Neural progenitor cell (in vitro differentiated cells): Measurements from ENCODE around the gene OTOS. TPM values are rescaled to one million over a fixed set of nuclear protein-coding genes. Genes with fewer than 3 reads are reported as not detected.

ENCODE experiments used
- DNase-seq: peaks from one replicate; pipeline ENCODE4 v3.0.0-alpha.2; 2016; ENCODE audit warnings: low spot score
- H2AFZ ChIP-seq: fragments of 200-600 bp; sonication (generic); replicated peaks from 2 replicates; pipeline ENCODE4 v1.6.1; 2016; ENCODE audit warnings: antibody characterized with exemption
- H3F3A ChIP-seq: fragments of 200-600 bp; sonication (generic); 2 replicates; pipeline ENCODE4 v1.6.1; 2016; ENCODE audit warnings: antibody characterized with exemption, low read depth
- H3K27ac ChIP-seq: fragments of 200-600 bp; sonication (generic); 2 replicates; pipeline ENCODE4 v1.5.1; 2016; ENCODE audit warnings: mild to moderate bottlenecking
- H3K27me3 ChIP-seq: fragments of 200-600 bp; sonication (generic); 2 replicates; pipeline ENCODE4 v1.6.1; 2016; ENCODE audit warnings: mild to moderate bottlenecking, moderate library complexity
- H3K36me3 ChIP-seq: fragments of 200-600 bp; sonication (generic); 2 replicates; pipeline ENCODE4 v1.5.1; 2016
- H3K4me1 ChIP-seq: fragments of 200-600 bp; sonication (generic); 2 replicates; pipeline ENCODE4 v1.6.1; 2016; ENCODE audit warnings: mixed run types
- H3K4me2 ChIP-seq: fragments of 200-600 bp; sonication (generic); 2 replicates; pipeline ENCODE4 v1.6.1; 2016
- H3K4me3 ChIP-seq: fragments of 200-600 bp; sonication (generic); 2 replicates; pipeline ENCODE4 v1.5.1; 2016
- H3K79me2 ChIP-seq: fragments of 200-600 bp; sonication (generic); 2 replicates; pipeline ENCODE4 v1.6.1; 2016; ENCODE audit warnings: low read depth
- H3K9ac ChIP-seq: fragments of 200-600 bp; sonication (generic); 2 replicates; pipeline ENCODE4 v1.6.1; 2016
- H3K9me3 ChIP-seq: fragments of 200-600 bp; sonication (generic); 2 replicates; pipeline ENCODE4 v1.5.1; 2016; ENCODE audit warnings: low read depth
- H4K20me1 ChIP-seq: fragments of 200-600 bp; sonication (generic); 2 replicates; pipeline ENCODE4 v1.6.1; 2016; ENCODE audit warnings: low read depth
- H3K27ac Mint-ChIP-seq: 3 replicates; pipeline ENCODE4 v1.8.0; 2021; ENCODE audit warnings: mixed read lengths
- H3K27me3 Mint-ChIP-seq: 2 replicates; pipeline ENCODE4 v1.8.0; 2022; ENCODE audit warnings: low read depth, mild to moderate bottlenecking, inconsistent platforms, moderate library complexity, mixed read lengths; ENCODE audit not compliant: insufficient read depth
- H3K36me3 Mint-ChIP-seq: 3 replicates; pipeline ENCODE4 v1.8.0; 2021; ENCODE audit warnings: mixed read lengths
- H3K4me1 Mint-ChIP-seq: 3 replicates; pipeline ENCODE4 v1.8.0; 2021; ENCODE audit warnings: mixed read lengths
- H3K4me3 Mint-ChIP-seq: 3 replicates; pipeline ENCODE4 v1.8.0; 2021; ENCODE audit warnings: mild to moderate bottlenecking, moderate library complexity, mixed read lengths
- H3K9me3 Mint-ChIP-seq: 3 replicates; pipeline ENCODE4 v1.8.0; 2020; ENCODE audit warnings: mixed read lengths
- CTCF ChIP-seq: fragments of 200-600 bp; sonication (generic); IDR thresholded peaks from 2 replicates; pipeline ENCODE4 v1.5.1; 2017; ENCODE audit warnings: antibody characterized with exemption, mild to moderate bottlenecking
- EZH2 ChIP-seq: fragments of 200-600 bp; sonication (generic); IDR thresholded peaks from 2 replicates; pipeline ENCODE4 v1.6.1; 2017; ENCODE audit warnings: antibody characterized with exemption, mild to moderate bottlenecking, moderate library complexity
- EZH2phosphoT487 ChIP-seq: fragments of 200-600 bp; sonication (generic); IDR thresholded peaks from 2 replicates; pipeline ENCODE4 v1.6.1; 2017; ENCODE audit warnings: antibody characterized with exemption
- total RNA-seq: library from RNA; depleted of rRNA; stranded (reverse); fragments of >200 nt; gene quantifications from 2 replicates; pipeline ENCODE4 v1.2.3, GENCODE V29; 2015; ENCODE audit warnings: low replicate concordance

OTOS gene
- total RNA-seq, 1 donor from 2014 or later = not detected

GRCh38 chr2:240105982-240106381 lies 34.5 kb downstream of the OTOS start:
- Histone ChIP-seq H3K79me2 (no peaks in the 10 kb centered on the region), H3K9me3 (no peaks in the 10 kb centered on the region), H3F3A (no peaks in the 10 kb centered on the region), H3K4me1 (no peaks in the 10 kb centered on the region), H2AFZ (no peak overlapping the region), H3K27ac (no peak overlapping the region), H3K4me3 (no peak overlapping the region), H3K27me3 (no peaks in the 10 kb centered on the region), H4K20me1 (no peaks in the 10 kb centered on the region), H3K36me3 (no peaks in the 10 kb centered on the region), H3K4me2 (no peak overlapping the region), H3K9ac (no peak overlapping the region)
- Mint-ChIP-seq H3K4me1 (no peaks in the 10 kb centered on the region), H3K27ac (no peak overlapping the region), H3K27me3 (peaks cover 3% of the 10 kb centered on the region), H3K36me3 (no peaks in the 10 kb centered on the region), H3K9me3 (peaks cover 5% of the 10 kb centered on the region), H3K4me3 (no peak overlapping the region)
- no peak for TF ChIP-seq EZH2
- no peak for TF ChIP-seq EZH2phosphoT487
- no peak for TF ChIP-seq CTCF
- no peak for DNase-seq

GRCh38 chr2:240103136-240103535 lies 37.3 kb downstream of the OTOS start:
- no peak overlapping the region for H3K4me3 Mint-ChIP-seq
- Histone ChIP-seq H3K4me1 (no peaks in the 10 kb centered on the region), H3K4me2 (no peak overlapping the region), H2AFZ (no peak overlapping the region), H3K27ac (no peak overlapping the region), H3F3A (no peaks in the 10 kb centered on the region), H4K20me1 (no peaks in the 10 kb centered on the region), H3K36me3 (no peaks in the 10 kb centered on the region), H3K4me3 (no peak overlapping the region), H3K9ac (no peak overlapping the region), H3K9me3 (no peaks in the 10 kb centered on the region), H3K79me2 (no peaks in the 10 kb centered on the region), H3K27me3 (peaks cover 13% of the 10 kb centered on the region)
- TF ChIP-seq EZH2phosphoT487 (no peak), EZH2 (no peak), CTCF (no peak)
- peaks cover 8% of the 10 kb centered on the region for H3K9me3 Mint-ChIP-seq
- no peak overlapping the region for H3K27ac Mint-ChIP-seq
- peaks cover 2% of the 10 kb centered on the region for H3K27me3 Mint-ChIP-seq
- no peaks in the 10 kb centered on the region for H3K36me3 Mint-ChIP-seq
- H3K4me1 Mint-ChIP-seq = no peaks in the 10 kb centered on the region
- DNase-seq = no peak

- no peak overlapping the region for H3K4me3 Mint-ChIP-seq
- no peaks in the 10 kb centered on the region for H3F3A ChIP-seq
- DNase-seq = no peak
- H4K20me1 ChIP-seq = no peaks in the 10 kb centered on the region
- no peaks in the 10 kb centered on the region for H3K79me2 ChIP-seq
- no peak overlapping the region for H2AFZ ChIP-seq
- H3K9me3 Mint-ChIP-seq = peaks cover 23% of the 10 kb centered on the region
- peaks cover 25% of the 10 kb centered on the region for H3K27me3 Mint-ChIP-seq
- peaks cover 5% of the 10 kb centered on the region for H3K9me3 ChIP-seq
- no peaks in the 10 kb centered on the region for H3K36me3 Mint-ChIP-seq
- peaks cover 5% of the 10 kb centered on the region for H3K4me1 ChIP-seq
- H3K4me2 ChIP-seq = no peak overlapping the region
- peaks cover 57% of the 10 kb centered on the region for H3K27me3 ChIP-seq
- no peak overlapping the region for H3K27ac Mint-ChIP-seq
- TF ChIP-seq EZH2phosphoT487 = no peak
- TF ChIP-seq EZH2 = no peak
- TF ChIP-seq CTCF = no peak
- H3K9ac ChIP-seq = no peak overlapping the region
- H3K36me3 ChIP-seq = no peaks in the 10 kb centered on the region
- H3K4me1 Mint-ChIP-seq = peaks cover 4% of the 10 kb centered on the region
- no peak overlapping the region for H3K4me3 ChIP-seq
- no peak overlapping the region for H3K27ac ChIP-seq
These were observed 42.1 kb downstream of the OTOS start for GRCh38 chr2:240098349-240098748.
